Glutamatergic neuron (in vitro differentiated cells): ENCODE measurements around the gene MIA. TPM values are rescaled to one million over a fixed set of nuclear protein-coding genes. Genes with fewer than 3 reads are reported as not detected.
"Not testable (repeated sequence)": the region's sequence is repeated elsewhere in the genome, so short reads cannot be mapped to it uniquely, and the experiment has no call there.

Source experiments
- DNase-seq: peaks from one replicate; pipeline ENCODE4 v3.0.0; 2022
- H3K27ac Mint-ChIP-seq: one replicate; pipeline ENCODE4 v1.8.0; 2020; ENCODE audit warnings: mild to moderate bottlenecking, mixed read lengths, inconsistent platforms; ENCODE audit not compliant: unreplicated experiment
- H3K27me3 Mint-ChIP-seq: one replicate; pipeline ENCODE4 v1.8.0; 2020; ENCODE audit warnings: mild to moderate bottlenecking, moderate library complexity, mixed read lengths, inconsistent platforms; ENCODE audit not compliant: unreplicated experiment
- H3K36me3 Mint-ChIP-seq: one replicate; pipeline ENCODE4 v1.8.0; 2020; ENCODE audit warnings: mild to moderate bottlenecking, mixed read lengths, inconsistent platforms; ENCODE audit not compliant: unreplicated experiment
- H3K4me1 Mint-ChIP-seq: one replicate; pipeline ENCODE4 v1.8.0; 2020; ENCODE audit warnings: mild to moderate bottlenecking, low read depth, mixed read lengths, inconsistent platforms; ENCODE audit not compliant: unreplicated experiment
- H3K4me3 Mint-ChIP-seq: one replicate; pipeline ENCODE4 v1.8.0; 2020; ENCODE audit warnings: mild to moderate bottlenecking, mixed read lengths, inconsistent platforms; ENCODE audit not compliant: unreplicated experiment
- H3K9me3 Mint-ChIP-seq: one replicate; pipeline ENCODE4 v1.8.0; 2020; ENCODE audit warnings: mild to moderate bottlenecking, moderate library complexity, mixed read lengths, inconsistent platforms; ENCODE audit not compliant: unreplicated experiment
- CTCF ChIP-seq: fragments of 200-600 bp; sonication (generic); IDR thresholded peaks from one replicate; pipeline ENCODE4 v1.5.0; 2021; ENCODE audit not compliant: partially characterized antibody, unreplicated experiment
- total RNA-seq: library from RNA; stranded (reverse); fragmentation: NEBNext Ultra II Directional; extraction: Animal tissue kit (Norgen Biotek cat#: 25700); gene quantifications from one replicate; pipeline ENCODE4 v1.2.1, GENCODE V29; 2021; ENCODE audit not compliant: unreplicated experiment

MIA gene
- total RNA-seq, 1 donor from 2014 or later = not detected

- Mint-ChIP-seq H3K27me3 (peaks cover 2% of the 10 kb centered on the region), H3K4me1 (no peaks in the 10 kb centered on the region), H3K27ac (no peak overlapping the region), H3K4me3 (no peak overlapping the region), H3K9me3 (no peaks in the 10 kb centered on the region), H3K36me3 (peaks cover 6% of the 10 kb centered on the region)
- no peak for TF ChIP-seq CTCF
- no peak for DNase-seq
Observed at GRCh38 chr19:40768869-40769268, 6.5 kb upstream of the MIA start.

DNA sequence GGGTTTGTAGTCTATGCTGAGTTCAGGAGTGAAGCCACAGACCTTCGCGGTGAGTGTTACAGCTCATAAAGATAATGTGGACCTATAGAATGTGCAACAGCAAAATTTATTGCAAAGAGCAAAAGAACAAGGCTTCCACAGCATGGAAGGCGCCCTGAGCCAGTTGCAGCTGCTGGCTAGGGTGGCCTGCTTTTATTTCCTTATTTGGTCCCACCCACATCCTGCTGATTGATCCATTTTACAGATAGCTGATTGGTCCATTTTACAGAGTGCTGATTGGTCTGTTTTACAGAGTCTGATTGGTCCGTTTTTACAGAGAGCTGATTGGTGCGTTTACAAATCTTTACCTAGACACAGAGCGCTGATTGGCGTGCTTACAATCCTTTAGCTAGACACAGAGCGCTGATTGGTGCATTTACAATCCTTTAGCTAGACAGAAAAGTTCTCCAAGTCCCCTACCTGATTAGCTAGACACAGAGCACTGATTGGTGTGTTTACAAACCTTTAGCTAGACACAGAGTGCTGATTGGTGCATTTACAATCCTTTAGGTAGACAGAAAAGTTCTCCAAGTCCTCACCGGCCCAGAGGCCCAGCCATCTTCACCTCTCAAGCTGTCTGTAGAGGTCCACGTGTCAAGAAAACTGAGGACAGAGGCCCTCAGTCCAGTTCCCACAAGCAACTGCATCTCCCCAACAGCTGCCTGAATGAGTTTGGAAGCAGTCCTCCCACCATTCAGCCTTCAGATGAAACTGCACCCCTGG is 4.0 kb upstream of the MIA start:
- peak overlapping the region; percentile 0 for H3K27ac Mint-ChIP-seq
- not testable (repeated sequence) for H3K36me3 Mint-ChIP-seq, H3K9me3 Mint-ChIP-seq, H3K27me3 Mint-ChIP-seq, DNase-seq, H3K4me1 Mint-ChIP-seq, H3K4me3 Mint-ChIP-seq

- Mint-ChIP-seq H3K27me3 (peaks cover 4% of the 10 kb centered on the region), H3K4me1 (peaks cover 7% of the 10 kb centered on the region), H3K9me3 (peaks cover 13% of the 10 kb centered on the region), H3K4me3 (no peak overlapping the region), H3K27ac (no peak overlapping the region), H3K36me3 (no peaks in the 10 kb centered on the region)
- no peak for TF ChIP-seq CTCF
- DNase-seq = no peak
Observed at GRCh38 chr19:40775632-40776022, 306 bp downstream of the MIA start.

DNA sequence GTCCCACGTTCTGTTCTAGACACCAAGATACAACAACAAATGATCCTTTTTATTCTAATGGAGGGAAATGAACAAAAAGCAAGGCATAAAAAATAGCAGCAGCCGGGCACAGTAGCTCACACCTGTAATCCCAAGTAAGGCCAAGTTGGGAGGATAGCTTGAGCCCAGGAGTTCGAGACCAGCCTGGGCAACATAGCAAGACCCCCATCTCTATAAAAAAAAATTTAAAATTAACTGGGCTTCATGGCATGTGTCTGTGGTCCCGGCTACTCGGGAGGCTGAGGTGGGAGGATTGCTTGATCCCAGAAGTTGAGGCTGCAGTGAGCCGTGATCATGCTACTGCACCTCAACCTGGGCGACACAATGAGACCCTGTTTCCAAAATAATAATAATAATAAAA is 1.0 kb downstream of the MIA start:
- Mint-ChIP-seq H3K4me3 (no peak overlapping the region), H3K9me3 (peaks cover 13% of the 10 kb centered on the region), H3K27me3 (peaks cover 4% of the 10 kb centered on the region), H3K4me1 (peaks cover 7% of the 10 kb centered on the region), H3K27ac (peak overlapping the region; percentile 99), H3K36me3 (no peaks in the 10 kb centered on the region)
- no peak for DNase-seq
- no peak for TF ChIP-seq CTCF

DNA sequence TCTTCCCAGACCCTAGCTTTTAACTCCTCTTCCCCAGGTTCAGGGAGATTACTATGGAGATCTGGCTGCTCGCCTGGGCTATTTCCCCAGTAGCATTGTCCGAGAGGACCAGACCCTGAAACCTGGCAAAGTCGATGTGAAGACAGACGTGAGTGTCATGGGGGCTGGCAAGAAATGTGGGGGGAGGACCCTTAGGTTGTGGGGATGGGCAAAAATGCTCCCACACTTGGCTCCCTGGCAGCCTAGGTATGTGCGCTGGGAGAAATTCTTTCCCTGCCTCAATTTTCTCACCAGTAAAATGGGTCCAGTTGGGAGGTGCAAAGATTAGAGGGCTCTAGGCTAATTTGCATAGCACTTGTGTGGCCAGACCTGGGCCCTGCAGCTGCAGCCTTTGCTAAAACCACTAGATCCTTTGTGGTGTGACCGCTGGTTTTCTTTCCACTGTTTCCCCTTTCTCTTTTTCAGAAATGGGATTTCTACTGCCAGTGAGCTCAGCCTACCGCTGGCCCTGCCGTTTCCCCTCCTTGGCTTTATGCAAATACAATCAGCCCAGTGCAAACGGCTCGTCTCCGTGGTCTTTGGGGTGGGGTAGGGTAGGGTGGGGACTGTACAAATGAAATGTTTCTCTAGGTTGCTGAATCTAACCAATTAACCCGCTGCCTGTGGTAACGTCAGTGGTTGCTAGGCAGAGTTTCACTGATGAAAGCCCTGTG is 1.8 kb downstream of the MIA start:
- peak overlapping the region; percentile 99 for H3K27ac Mint-ChIP-seq
- peaks cover 13% of the 10 kb centered on the region for H3K9me3 Mint-ChIP-seq
- peaks cover 4% of the 10 kb centered on the region for H3K27me3 Mint-ChIP-seq
- DNase-seq = peak; percentile 88
- peak overlapping the region; percentile 93 for H3K4me3 Mint-ChIP-seq
- H3K36me3 Mint-ChIP-seq = no peaks in the 10 kb centered on the region
- no peak for TF ChIP-seq CTCF
- H3K4me1 Mint-ChIP-seq = peaks cover 7% of the 10 kb centered on the region
